ENCODE results near the gene ACTR3C.
"Not testable (repeated sequence)": the region's sequence is repeated elsewhere in the genome, so short reads cannot be mapped to it uniquely, and the experiment has no call there.

The ACTR3C gene

DNA sequence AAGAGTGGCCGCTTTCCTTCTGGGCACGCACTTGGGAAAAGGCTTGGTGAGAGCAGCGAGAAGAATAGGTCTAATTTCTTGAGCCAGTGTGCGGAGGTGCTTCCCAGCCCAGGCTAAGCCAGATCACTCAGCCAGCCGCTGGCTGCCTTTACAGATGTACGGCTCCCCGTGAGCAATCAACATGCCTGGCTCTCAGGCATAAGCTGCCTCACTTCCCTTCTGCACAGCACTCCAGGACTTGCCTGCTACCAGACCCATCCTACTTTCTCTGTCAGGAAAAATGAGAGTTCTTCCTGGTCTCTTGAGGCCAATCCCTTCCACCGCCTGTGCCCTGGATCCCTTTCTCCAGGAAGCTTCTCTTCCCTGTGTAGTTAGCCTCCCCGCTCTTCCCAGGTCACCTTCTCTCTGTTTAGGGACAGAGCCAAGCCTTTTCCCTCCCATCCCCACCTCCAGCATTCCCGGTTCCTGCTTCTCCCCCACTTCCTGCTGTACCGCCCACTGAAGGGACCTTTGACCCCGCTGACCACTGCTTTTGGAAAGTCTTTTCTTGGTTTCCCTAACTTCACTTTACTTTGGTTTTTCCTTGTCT is 1.1 kb upstream of the ACTR3C start:
- TF ChIP-seq LEF1 (IDR thresholded peaks at IDR 0.05; ENCODE audit: borderline replicate concordance) (no peak), SP1 (IDR thresholded peaks at IDR 0.05) (no peak), FOXA1 (IDR thresholded peaks at IDR 0.05) (no peak), TARDBP (IDR thresholded peaks at IDR 0.05) (no peak), FOXM1 (IDR thresholded peaks at IDR 0.05; ENCODE audit: borderline replicate concordance) (no peak)
- DNase-seq (ENCODE audit: extremely low spot score), result peak; percentile 25
- ChIA-PET CTCF (interaction anchor here (0.9 to 1.2 kb wide), 2 partner anchors 11 to 86 kb away, joined by 3 to 4 read pairs; no protein-coding TSS in a partner anchor), POLR2A (interaction anchor here (1.6 to 1.8 kb wide), 4 partner anchors 11 to 45 kb away, joined by 7 to 21 read pairs (median 9); partner anchors contain the start of gene REPIN1)

GRCh38 chr7:150323682-150324372 is 482 bp upstream of the ACTR3C start:
- ChIA-PET POLR2A (interaction anchor here (0.8 to 1.8 kb wide), 15 partner anchors 8 to 449 kb away, joined by 3 to 21 read pairs (median 5); partner anchors contain the start of gene REPIN1), CTCF (interaction anchor here (0.5 to 1.2 kb wide), 3 partner anchors 10 to 819 kb away, joined by 3 to 4 read pairs (median 4); no protein-coding TSS in a partner anchor)
- TF ChIP-seq HDGF (IDR thresholded peaks at IDR 0.05; ENCODE audit: borderline replicate concordance) (no peak), NFRKB (IDR thresholded peaks at IDR 0.05) (no peak), L3MBTL2 (conservative IDR thresholded peaks at IDR 0.05) (no peak), ELF4 (IDR thresholded peaks at IDR 0.05) (no peak), LEF1 (IDR thresholded peaks at IDR 0.05; ENCODE audit: borderline replicate concordance) (no peak), FOXK2 (IDR thresholded peaks at IDR 0.05) (no peak), SUZ12 (IDR thresholded peaks at IDR 0.05) (no peak), BHLHE40 (IDR thresholded peaks at IDR 0.05; ENCODE audit: borderline replicate concordance) (no peak)
- DNase-seq (ENCODE audit: extremely low spot score), result no peak

GRCh38 chr7:150322114-150322832 is 1.1 kb downstream of the ACTR3C start:
- ChIA-PET POLR2A (interaction anchor here (1.2 to 1.4 kb wide), 3 partner anchors 13 to 43 kb away, joined by 3 to 5 read pairs (median 4); no protein-coding TSS in a partner anchor), CTCF (no interaction called here)
- no peak for DNase-seq (ENCODE audit: extremely low spot score)
- TF ChIP-seq, protein P1, sequence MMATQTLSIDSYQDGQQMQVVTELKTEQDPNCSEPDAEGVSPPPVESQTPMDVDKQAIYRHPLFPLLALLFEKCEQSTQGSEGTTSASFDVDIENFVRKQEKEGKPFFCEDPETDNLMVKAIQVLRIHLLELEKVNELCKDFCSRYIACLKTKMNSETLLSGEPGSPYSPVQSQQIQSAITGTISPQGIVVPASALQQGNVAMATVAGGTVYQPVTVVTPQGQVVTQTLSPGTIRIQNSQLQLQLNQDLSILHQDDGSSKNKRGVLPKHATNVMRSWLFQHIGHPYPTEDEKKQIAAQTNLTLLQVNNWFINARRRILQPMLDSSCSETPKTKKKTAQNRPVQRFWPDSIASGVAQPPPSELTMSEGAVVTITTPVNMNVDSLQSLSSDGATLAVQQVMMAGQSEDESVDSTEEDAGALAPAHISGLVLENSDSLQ (IDR thresholded peaks at IDR 0.05), result no peak
- no peak for TF ChIP-seq CTBP1 (IDR thresholded peaks at IDR 0.05; ENCODE audit: borderline replicate concordance)
- TF ChIP-seq LEF1 (IDR thresholded peaks at IDR 0.05; ENCODE audit: borderline replicate concordance), result no peak
- no peak for TF ChIP-seq TARDBP (IDR thresholded peaks at IDR 0.05)
- no peak for TF ChIP-seq FOXM1 (IDR thresholded peaks at IDR 0.05; ENCODE audit: borderline replicate concordance)
- no peak for TF ChIP-seq FOXK2 (IDR thresholded peaks at IDR 0.05)
- no peak for TF ChIP-seq ZNF384 (IDR thresholded peaks at IDR 0.05)
- TF ChIP-seq ELF4 (IDR thresholded peaks at IDR 0.05), result no peak
- TF ChIP-seq SP1 (IDR thresholded peaks at IDR 0.05), result no peak
- no peak for TF ChIP-seq NFRKB (IDR thresholded peaks at IDR 0.05)
- TF ChIP-seq BHLHE40 (IDR thresholded peaks at IDR 0.05; ENCODE audit: borderline replicate concordance), result no peak
- no peak for TF ChIP-seq SUZ12 (IDR thresholded peaks at IDR 0.05)
- no peak for TF ChIP-seq HDGF (IDR thresholded peaks at IDR 0.05; ENCODE audit: borderline replicate concordance)
- no peak for TF ChIP-seq ARNT (IDR thresholded peaks at IDR 0.05)
- no peak for TF ChIP-seq L3MBTL2 (conservative IDR thresholded peaks at IDR 0.05)
- TF ChIP-seq FOXA1 (IDR thresholded peaks at IDR 0.05), result no peak

GRCh38 chr7:150321788-150322113 is 1.6 kb downstream of the ACTR3C start:
- no peak for TF ChIP-seq LEF1 (IDR thresholded peaks at IDR 0.05; ENCODE audit: borderline replicate concordance)
- CTCF ChIA-PET, result no interaction called here
- no peak for DNase-seq (ENCODE audit: extremely low spot score)
- POLR2A ChIA-PET, result interaction anchor here (1.4 kb wide), 1 partner anchor 13 kb away, joined by 3 read pairs; no protein-coding TSS in a partner anchor

- no peak for DNase-seq (ENCODE audit: extremely low spot score)
- TF ChIP-seq FOXM1 (IDR thresholded peaks at IDR 0.05; ENCODE audit: borderline replicate concordance) (no peak), BHLHE40 (IDR thresholded peaks at IDR 0.05; ENCODE audit: borderline replicate concordance) (no peak), ZNF384 (IDR thresholded peaks at IDR 0.05) (no peak), ELF4 (IDR thresholded peaks at IDR 0.05) (no peak)
- TF ChIP-seq, protein P1 (IDR thresholded peaks at IDR 0.05), result no peak
- CTCF ChIA-PET, result no interaction called here
- POLR2A ChIA-PET, result interaction anchor here (1.6 kb wide), 1 partner anchor 44 kb away, joined by 3 read pairs; no protein-coding TSS in a partner anchor
Observed at GRCh38 chr7:150317748-150318444, 5.4 kb downstream of the ACTR3C start.

GRCh38 chr7:150316987-150317386 is 6.4 kb downstream of the ACTR3C start:
- DNase-seq (ENCODE audit: extremely low spot score); CTCF ChIA-PET; POLR2A ChIA-PET: not testable (repeated sequence)
